Measurements from ENCODE around the gene PITPNM1. TPM values are rescaled to one million over a fixed set of nuclear protein-coding genes. Genes with fewer than 3 reads are reported as not detected.

The PITPNM1 gene
- total and polyA plus RNA-seq, 2 of the 13 experiments (the other 11 are each of a cell fraction or from before 2014, with no cell fraction given): 8.2 to 8.5 TPM

DNA sequence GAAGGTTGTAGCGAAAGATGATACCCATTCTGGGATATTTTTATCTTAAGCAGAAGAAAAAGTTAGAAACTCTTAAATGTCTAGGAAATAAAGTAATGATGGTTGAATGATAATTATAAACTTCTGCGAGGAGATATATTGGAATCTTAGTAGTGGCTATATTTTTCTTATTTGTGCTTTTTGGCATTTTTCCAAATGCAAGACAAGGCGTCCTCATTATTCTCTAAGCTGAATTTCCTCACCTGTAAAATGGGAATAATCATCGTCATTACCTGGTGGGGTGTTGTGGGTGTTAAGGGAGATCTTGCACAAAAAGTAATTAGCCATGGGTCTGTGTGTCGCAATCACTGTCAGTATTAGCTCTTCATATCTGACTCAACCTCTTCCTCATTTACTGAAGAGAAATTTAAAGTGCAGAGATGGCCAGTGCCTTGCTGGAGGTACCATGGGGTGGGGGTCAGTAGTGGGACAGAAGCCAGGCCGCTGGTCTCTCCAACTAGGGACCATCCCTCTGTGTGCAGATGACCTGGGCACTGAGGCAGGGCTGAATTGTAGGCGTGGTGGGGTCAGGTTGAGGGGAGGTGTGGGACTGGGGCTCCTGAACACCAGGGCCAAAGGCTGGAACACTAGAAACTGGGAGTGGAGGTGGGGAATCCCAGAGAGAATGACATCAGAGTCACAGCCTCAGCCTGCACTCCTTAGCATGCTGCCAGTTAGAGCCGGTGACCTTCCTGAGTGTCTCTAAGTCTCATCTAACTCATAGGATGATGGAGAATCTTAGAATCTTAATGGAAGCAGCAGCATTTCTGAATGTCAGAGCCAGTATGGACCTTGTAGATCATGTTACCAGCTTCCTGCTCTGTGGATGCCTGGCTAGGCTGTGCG is 4.1 kb downstream of the PITPNM1 start:
- Histone ChIP-seq H3K9me3 (ENCODE audit: low read length) (no peaks in the 10 kb centered on the region), H3K4me2 (ENCODE audit: low read depth, low read length) (no peak overlapping the region), H3K27ac (ENCODE audit: extremely low read length, insufficient read depth, low read length) (no peak overlapping the region), H4K20me1 (ENCODE audit: insufficient read depth, low read length) (no peaks in the 10 kb centered on the region), H3K9ac (ENCODE audit: insufficient read depth, low read depth, low read length) (no peak overlapping the region), H3K4me1 (ENCODE audit: insufficient read depth, low read length) (peaks cover 14% of the 10 kb centered on the region; the same call in 1 of the 2 replicates), H3K79me2 (ENCODE audit: insufficient read depth, low read length) (no peaks in the 10 kb centered on the region), H3K27me3 (ENCODE audit: control insufficient read depth in 1 of 2, insufficient read depth in 2 of 2, low read length in 2 of 2) (no peaks in the 10 kb centered on the region), H3K4me3 (replicated peaks in 1 of 3; ENCODE audit: insufficient read depth in 1 of 3, low read depth in 2 of 3, low read length in 3 of 3) (no peak overlapping the region), H3K36me3 (replicated peaks in 1 of 2; ENCODE audit: control insufficient read depth in 1 of 2, insufficient read depth in 2 of 2, low read length in 2 of 2) (no peaks in the 10 kb centered on the region; a peak in 2 of 5 replicates), H2AFZ (ENCODE audit: low read length) (no peak overlapping the region)
- ATAC-seq (no peak), FAIRE-seq (no peak), DNase-seq (ENCODE audit: low spot score) (no peak)
- in situ Hi-C loops (cut with HindIII; ENCODE audit: extremely low pct_ligation_motif_present, low pct_unique_long_range_greater_than_20kb): no loop called here
- TF ChIP-seq, protein P1, sequence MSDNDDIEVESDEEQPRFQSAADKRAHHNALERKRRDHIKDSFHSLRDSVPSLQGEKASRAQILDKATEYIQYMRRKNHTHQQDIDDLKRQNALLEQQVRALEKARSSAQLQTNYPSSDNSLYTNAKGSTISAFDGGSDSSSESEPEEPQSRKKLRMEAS (IDR thresholded peaks at IDR 0.05): no peak
- TF ChIP-seq, protein P2, sequence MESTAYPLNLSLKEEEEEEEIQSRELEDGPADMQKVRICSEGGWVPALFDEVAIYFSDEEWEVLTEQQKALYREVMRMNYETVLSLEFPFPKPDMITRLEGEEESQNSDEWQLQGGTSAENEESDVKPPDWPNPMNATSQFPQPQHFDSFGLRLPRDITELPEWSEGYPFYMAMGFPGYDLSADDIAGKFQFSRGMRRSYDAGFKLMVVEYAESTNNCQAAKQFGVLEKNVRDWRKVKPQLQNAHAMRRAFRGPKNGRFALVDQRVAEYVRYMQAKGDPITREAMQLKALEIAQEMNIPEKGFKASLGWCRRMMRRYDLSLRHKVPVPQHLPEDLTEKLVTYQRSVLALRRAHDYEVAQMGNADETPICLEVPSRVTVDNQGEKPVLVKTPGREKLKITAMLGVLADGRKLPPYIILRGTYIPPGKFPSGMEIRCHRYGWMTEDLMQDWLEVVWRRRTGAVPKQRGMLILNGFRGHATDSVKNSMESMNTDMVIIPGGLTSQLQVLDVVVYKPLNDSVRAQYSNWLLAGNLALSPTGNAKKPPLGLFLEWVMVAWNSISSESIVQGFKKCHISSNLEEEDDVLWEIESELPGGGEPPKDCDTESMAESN (CRISPR knock-in tag; conservative IDR thresholded peaks at IDR 0.05): no peak
- TF ChIP-seq CEBPG (CRISPR knock-in tag; IDR thresholded peaks at IDR 0.05): 0 out of 2 replicates have a peak, but pooled peaks have one; percentile 18
- TF ChIP-seq CEBPB (IDR thresholded peaks at IDR 0.05; ENCODE audit: borderline replicate concordance, low read depth, low read length): peak; percentile 89
- no peak for TF ChIP-seq ZNF34 (CRISPR knock-in tag; IDR thresholded peaks at IDR 0.05; ENCODE audit: borderline replicate concordance)
- TF ChIP-seq, protein P3, sequence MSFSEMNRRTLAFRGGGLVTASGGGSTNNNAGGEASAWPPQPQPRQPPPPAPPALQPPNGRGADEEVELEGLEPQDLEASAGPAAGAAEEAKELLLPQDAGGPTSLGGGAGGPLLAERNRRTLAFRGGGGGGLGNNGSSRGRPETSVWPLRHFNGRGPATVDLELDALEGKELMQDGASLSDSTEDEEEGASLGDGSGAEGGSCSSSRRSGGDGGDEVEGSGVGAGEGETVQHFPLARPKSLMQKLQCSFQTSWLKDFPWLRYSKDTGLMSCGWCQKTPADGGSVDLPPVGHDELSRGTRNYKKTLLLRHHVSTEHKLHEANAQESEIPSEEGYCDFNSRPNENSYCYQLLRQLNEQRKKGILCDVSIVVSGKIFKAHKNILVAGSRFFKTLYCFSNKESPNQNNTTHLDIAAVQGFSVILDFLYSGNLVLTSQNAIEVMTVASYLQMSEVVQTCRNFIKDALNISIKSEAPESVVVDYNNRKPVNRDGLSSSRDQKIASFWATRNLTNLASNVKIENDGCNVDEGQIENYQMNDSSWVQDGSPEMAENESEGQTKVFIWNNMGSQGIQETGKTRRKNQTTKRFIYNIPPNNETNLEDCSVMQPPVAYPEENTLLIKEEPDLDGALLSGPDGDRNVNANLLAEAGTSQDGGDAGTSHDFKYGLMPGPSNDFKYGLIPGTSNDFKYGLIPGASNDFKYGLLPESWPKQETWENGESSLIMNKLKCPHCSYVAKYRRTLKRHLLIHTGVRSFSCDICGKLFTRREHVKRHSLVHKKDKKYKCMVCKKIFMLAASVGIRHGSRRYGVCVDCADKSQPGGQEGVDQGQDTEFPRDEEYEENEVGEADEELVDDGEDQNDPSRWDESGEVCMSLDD (CRISPR knock-in tag; IDR thresholded peaks at IDR 0.05; ENCODE audit: borderline replicate concordance): no peak
- TF ChIP-seq ZZZ3 (CRISPR knock-in tag; IDR thresholded peaks at IDR 0.05; ENCODE audit: borderline replicate concordance): no peak
- ChIA-PET CTCF (ENCODE audit: low intra/inter-chr PET ratio, low total read pairs) (no interaction called here), POLR2A (no interaction called here)
- 90% methylated on average over 8 of the region's 9 CpGs for WGBS (ENCODE audit: low lambda C conversion rate)
- intact Hi-C loops (cut with micrococcal nuclease; ENCODE audit: unreplicated experiment): no loop called here
- BruUV-seq (replicated peaks): no TSS peak

Data from HepG2 (cell line).